ENCODE measurements around the gene KSR1. TPM values are rescaled to one million over a fixed set of nuclear protein-coding genes. Genes with fewer than 3 reads are reported as not detected.
A peak's percentile ranks its signal among the peaks of the same experiment; 100 is the strongest.

Gene KSR1
- total RNA-seq, 1 donor, result 6.5 TPM

DNA sequence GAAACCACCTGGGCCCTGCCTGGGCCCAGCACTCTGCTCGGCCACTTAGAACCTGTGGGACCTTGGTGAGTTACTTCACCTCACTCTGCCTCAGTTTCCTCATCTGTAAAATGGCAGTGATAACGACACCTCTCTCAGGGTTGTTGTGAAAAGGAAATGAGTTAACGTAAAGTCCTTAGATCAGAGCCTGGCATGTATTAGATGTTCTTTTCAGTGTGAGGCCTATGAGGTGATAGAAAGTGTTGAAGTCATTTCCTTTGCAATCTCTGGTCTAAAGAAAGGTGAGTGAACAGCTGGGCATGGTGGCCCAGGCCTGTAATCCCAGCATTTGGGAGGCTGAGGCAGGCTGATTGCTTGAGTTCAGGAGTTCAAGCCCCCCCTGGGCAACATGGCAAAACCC is 123.1 kb downstream of the KSR1 start:
- DNase-seq (ENCODE audit: insufficient read length, low spot score, missing footprints), result peak; percentile 22
- H2AFZ ChIP-seq (ENCODE audit: low read length), result no peak overlapping the region
- no peak overlapping the region for H3K4me2 ChIP-seq (ENCODE audit: insufficient read depth, low read length)
- no peaks in the 10 kb centered on the region for H3K9me3 ChIP-seq (ENCODE audit: low read depth, low read length)
- no peaks in the 10 kb centered on the region for H3K27me3 ChIP-seq (ENCODE audit: insufficient read depth, low read length)
- no peak overlapping the region for H3K4me3 ChIP-seq (ENCODE audit: insufficient read depth, low read length)
- TF ChIP-seq, protein P1, sequence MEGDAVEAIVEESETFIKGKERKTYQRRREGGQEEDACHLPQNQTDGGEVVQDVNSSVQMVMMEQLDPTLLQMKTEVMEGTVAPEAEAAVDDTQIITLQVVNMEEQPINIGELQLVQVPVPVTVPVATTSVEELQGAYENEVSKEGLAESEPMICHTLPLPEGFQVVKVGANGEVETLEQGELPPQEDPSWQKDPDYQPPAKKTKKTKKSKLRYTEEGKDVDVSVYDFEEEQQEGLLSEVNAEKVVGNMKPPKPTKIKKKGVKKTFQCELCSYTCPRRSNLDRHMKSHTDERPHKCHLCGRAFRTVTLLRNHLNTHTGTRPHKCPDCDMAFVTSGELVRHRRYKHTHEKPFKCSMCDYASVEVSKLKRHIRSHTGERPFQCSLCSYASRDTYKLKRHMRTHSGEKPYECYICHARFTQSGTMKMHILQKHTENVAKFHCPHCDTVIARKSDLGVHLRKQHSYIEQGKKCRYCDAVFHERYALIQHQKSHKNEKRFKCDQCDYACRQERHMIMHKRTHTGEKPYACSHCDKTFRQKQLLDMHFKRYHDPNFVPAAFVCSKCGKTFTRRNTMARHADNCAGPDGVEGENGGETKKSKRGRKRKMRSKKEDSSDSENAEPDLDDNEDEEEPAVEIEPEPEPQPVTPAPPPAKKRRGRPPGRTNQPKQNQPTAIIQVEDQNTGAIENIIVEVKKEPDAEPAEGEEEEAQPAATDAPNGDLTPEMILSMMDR (IDR thresholded peaks at IDR 0.05; ENCODE audit: extremely low read depth, low read depth, low read length), result no peak
- peaks cover 10% of the 10 kb centered on the region for H3K4me1 ChIP-seq (ENCODE audit: insufficient read depth, low read length)
- no peaks in the 10 kb centered on the region for H3K79me2 ChIP-seq (ENCODE audit: insufficient read depth, low read length)
- H3K36me3 ChIP-seq (ENCODE audit: insufficient read depth, low read length), result no peaks in the 10 kb centered on the region
- no peak overlapping the region for H3K27ac ChIP-seq (ENCODE audit: low read depth, low read length)
- no peaks in the 10 kb centered on the region for H4K20me1 ChIP-seq (ENCODE audit: insufficient read depth, low read length)

DNA sequence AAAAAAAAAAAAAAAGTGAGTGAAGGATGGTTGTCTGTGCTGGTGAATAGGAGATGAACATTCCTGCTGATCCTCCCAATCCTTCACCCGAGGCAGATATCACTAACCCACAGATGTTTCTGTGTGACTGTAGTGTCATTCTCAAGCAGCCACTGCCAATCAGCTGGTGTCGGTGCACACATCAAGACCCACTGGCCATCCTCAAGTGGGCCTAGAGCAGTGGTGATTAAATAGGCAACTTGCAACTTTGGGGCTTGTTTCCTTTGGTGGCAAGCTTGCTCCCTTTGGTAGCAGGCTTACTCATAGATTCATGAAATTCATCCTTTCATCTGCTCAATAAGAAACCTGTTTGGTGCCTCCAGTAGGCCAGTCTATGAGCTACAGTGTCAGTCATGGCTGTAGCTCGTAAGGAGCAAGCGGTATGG is 123.7 kb downstream of the KSR1 start:
- no peak overlapping the region for H3K4me3 ChIP-seq (ENCODE audit: insufficient read depth, low read length)
- H3K4me1 ChIP-seq (ENCODE audit: insufficient read depth, low read length), result peaks cover 7% of the 10 kb centered on the region
- DNase-seq (ENCODE audit: insufficient read length, low spot score, missing footprints), result peak; percentile 35
- no peaks in the 10 kb centered on the region for H3K9me3 ChIP-seq (ENCODE audit: low read depth, low read length)
- TF ChIP-seq, protein P1 (IDR thresholded peaks at IDR 0.05; ENCODE audit: extremely low read depth, low read depth, low read length), result no peak
- no peak overlapping the region for H2AFZ ChIP-seq (ENCODE audit: low read length)
- H3K27ac ChIP-seq (ENCODE audit: low read depth, low read length), result no peak overlapping the region
- no peaks in the 10 kb centered on the region for H3K36me3 ChIP-seq (ENCODE audit: insufficient read depth, low read length)
- H3K27me3 ChIP-seq (ENCODE audit: insufficient read depth, low read length), result no peaks in the 10 kb centered on the region
- H3K79me2 ChIP-seq (ENCODE audit: insufficient read depth, low read length), result no peaks in the 10 kb centered on the region
- no peaks in the 10 kb centered on the region for H4K20me1 ChIP-seq (ENCODE audit: insufficient read depth, low read length)
- no peak overlapping the region for H3K4me2 ChIP-seq (ENCODE audit: insufficient read depth, low read length)

DNA sequence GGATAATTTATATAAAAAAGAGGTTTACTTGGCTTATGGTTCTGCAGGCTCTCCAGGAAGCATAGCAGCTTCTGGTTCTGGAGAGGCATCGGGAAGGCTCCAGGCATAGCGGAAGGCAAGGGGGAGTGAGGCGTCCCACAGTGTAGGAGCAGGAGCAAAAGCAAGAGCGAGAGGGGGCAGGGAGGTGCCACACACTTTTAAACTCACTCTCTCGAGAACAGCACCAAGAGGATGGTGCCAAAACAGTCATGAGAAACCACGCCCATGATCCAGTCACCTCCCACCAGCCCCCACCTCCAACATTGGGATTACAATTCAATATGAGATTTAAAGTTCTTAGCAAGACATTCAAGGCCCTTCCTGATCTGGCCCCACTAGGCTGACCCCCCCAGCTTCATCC is 124.8 kb downstream of the KSR1 start:
- no peaks in the 10 kb centered on the region for H3K9me3 ChIP-seq (ENCODE audit: low read depth, low read length)
- H4K20me1 ChIP-seq (ENCODE audit: insufficient read depth, low read length), result no peaks in the 10 kb centered on the region
- H3K36me3 ChIP-seq (ENCODE audit: insufficient read depth, low read length), result no peaks in the 10 kb centered on the region
- no peak overlapping the region for H3K4me2 ChIP-seq (ENCODE audit: insufficient read depth, low read length)
- no peak overlapping the region for H3K4me3 ChIP-seq (ENCODE audit: insufficient read depth, low read length)
- no peak overlapping the region for H2AFZ ChIP-seq (ENCODE audit: low read length)
- H3K4me1 ChIP-seq (ENCODE audit: insufficient read depth, low read length), result peaks cover 12% of the 10 kb centered on the region
- DNase-seq (ENCODE audit: insufficient read length, low spot score, missing footprints), result peak; percentile 58
- H3K27ac ChIP-seq (ENCODE audit: low read depth, low read length), result no peak overlapping the region
- H3K79me2 ChIP-seq (ENCODE audit: insufficient read depth, low read length), result no peaks in the 10 kb centered on the region
- TF ChIP-seq, protein P1 (IDR thresholded peaks at IDR 0.05; ENCODE audit: extremely low read depth, low read depth, low read length), result no peak
- H3K27me3 ChIP-seq (ENCODE audit: insufficient read depth, low read length), result no peaks in the 10 kb centered on the region

DNA sequence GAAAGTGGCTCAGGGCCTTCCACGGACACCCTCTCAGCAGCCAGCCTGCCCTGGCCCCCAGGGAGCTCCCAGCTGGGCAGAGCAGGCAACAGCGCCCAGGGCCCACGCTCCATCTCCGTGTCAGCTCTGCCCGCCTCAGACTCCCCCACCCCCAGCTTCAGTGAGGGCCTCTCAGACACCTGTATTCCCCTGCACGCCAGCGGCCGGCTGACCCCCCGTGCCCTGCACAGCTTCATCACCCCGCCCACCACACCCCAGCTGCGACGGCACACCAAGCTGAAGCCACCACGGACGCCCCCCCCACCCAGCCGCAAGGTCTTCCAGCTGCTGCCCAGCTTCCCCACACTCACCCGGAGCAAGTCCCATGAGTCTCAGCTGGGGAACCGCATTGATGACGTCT is 126.4 kb downstream of the KSR1 start:
- no peak overlapping the region for H3K4me3 ChIP-seq (ENCODE audit: insufficient read depth, low read length)
- DNase-seq (ENCODE audit: insufficient read length, low spot score, missing footprints), result peak; percentile 15
- peaks cover 10% of the 10 kb centered on the region for H3K4me1 ChIP-seq (ENCODE audit: insufficient read depth, low read length)
- no peak overlapping the region for H2AFZ ChIP-seq (ENCODE audit: low read length)
- no peaks in the 10 kb centered on the region for H3K27me3 ChIP-seq (ENCODE audit: insufficient read depth, low read length)
- TF ChIP-seq, protein P1 (IDR thresholded peaks at IDR 0.05; ENCODE audit: extremely low read depth, low read depth, low read length), result no peak
- no peak overlapping the region for H3K27ac ChIP-seq (ENCODE audit: low read depth, low read length)
- H3K4me2 ChIP-seq (ENCODE audit: insufficient read depth, low read length), result no peak overlapping the region
- no peaks in the 10 kb centered on the region for H3K36me3 ChIP-seq (ENCODE audit: insufficient read depth, low read length)
- H4K20me1 ChIP-seq (ENCODE audit: insufficient read depth, low read length), result no peaks in the 10 kb centered on the region
- H3K79me2 ChIP-seq (ENCODE audit: insufficient read depth, low read length), result no peaks in the 10 kb centered on the region
- no peaks in the 10 kb centered on the region for H3K9me3 ChIP-seq (ENCODE audit: low read depth, low read length)

Data from osteoblast (primary cell).